ENCODE measurements around the gene JOSD2.

The JOSD2 gene

DNA sequence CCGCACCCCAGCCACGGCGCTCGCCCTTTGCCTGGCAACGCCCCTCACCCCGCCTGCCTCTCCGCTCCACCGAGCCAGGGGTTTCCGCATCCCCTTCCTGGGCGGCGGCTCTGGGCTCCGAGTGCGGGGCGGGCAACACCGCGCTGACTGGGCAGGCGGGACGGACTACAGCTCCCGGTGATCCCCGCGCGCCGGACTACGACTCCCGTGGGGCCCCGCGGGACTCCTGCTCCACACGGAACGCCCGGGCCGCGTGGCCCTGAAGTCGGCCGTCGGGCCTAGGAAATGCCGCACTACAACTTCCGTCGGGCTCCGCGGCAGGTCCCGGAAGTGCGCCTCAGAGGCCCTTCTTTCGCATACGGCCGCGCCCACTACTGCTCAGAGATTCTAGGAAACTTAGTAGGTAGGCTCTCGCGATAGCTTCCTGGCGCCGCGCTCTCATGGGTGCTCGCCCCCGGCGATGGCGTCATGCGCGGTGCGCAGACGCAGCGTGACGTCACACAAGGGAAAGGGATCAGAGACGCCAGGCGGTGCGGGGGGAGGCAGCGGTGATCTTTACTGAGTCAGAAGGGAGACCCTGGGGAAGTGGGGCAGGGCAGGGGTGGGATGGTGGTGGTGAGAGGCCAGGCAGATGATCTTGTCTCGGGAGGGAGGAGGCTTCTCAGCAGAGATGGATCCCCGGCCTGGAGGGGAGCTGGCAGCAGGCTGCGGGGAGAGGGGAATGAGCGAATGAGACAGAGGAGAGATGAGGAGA lies at the start of gene JOSD2:
Gene JOSD2, minus strand, starts transcription at position 123 of the 754 bp plus-strand sequence. CDS start 760 bp downstream, outside the sequence.
- peak; percentile 87 to 93 (median 92) for DNase-seq (ENCODE audit: low read depth in 4 of 4, low spot score in 1 of 4)

- DNase-seq (ENCODE audit: low read depth in 4 of 4, low spot score in 1 of 4), result no peak
Measured at GRCh38 chr19:50559636-50560035, 48.6 kb upstream of the JOSD2 start.

- DNase-seq (ENCODE audit: low read depth in 4 of 4, low spot score in 1 of 4), result no peak
Measured at GRCh38 chr19:50558449-50558848, 47.5 kb upstream of the JOSD2 start.

- DNase-seq (ENCODE audit: low read depth in 4 of 4, low spot score in 1 of 4), result no peak
Measured at GRCh38 chr19:50558039-50558438, 47.0 kb upstream of the JOSD2 start.

DNA sequence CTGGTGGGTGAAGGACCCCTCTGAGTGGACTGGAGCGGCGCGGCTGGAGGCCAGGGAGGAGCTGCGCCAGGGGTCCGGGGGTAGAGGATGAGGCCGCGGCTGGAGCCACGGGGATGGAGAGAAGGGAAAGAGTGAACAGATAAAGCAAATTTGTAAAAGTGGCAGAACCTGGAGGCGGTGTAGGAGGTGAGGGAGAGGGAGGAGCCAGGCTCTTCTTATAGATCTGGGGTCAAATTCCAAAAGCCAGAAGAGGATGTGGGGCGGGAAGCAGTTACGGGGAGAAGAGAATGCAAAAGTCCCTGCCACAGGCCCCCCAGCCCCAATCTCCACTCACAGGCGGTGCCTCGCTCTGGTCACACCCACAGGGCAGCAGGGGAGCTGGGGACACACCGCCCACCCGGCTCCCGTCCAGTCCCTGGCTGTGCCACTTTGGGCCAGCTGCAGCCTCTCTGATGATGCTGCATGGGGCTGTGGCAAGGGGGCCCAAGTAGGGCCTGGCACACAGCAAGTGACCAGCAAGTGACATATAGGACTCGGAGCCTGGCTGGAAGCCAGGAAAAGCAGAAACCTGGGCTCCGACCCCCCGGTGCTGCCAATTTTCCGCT lies 46.1 kb upstream of the JOSD2 start:
- DNase-seq (ENCODE audit: low read depth in 4 of 4, low spot score in 1 of 4), result no peak

DNA sequence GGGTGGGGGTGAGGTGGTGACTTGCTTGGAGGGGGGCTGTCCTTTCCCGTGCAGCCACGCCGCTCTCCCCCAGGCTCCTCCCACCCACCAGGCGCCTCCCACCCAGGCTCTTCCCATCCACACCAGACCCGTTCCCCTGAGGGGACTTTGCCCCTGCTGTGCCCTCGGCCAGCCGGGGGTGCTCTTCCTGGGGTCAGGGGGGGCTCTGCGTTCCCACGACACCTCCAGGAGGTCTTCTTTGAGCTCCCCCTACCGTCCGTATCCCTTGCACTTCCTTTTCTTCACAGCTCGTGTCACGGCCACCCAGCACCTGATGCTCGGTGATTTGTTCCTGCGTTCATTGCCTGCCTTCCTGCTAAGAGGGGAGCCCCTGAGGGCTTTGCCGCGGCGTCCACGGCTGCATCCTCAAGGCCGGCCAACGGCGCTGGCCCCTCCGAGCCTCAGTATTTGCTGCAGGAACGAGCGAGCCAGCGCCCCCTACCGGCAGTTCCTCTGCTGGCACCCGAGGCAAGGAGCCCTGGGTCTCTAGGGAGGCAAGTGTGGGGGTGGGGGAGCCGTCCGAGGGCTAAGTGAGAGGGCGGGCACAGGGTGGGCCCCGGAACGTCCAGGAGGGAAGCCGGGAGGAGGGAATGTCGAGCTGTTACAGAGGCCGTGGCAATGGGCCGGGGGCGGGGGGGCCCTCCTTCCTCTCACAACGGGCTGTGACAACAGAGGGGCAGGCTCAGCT lies 45.5 kb upstream of the JOSD2 start:
- peak; percentile 60 to 79 (median 66) for DNase-seq (ENCODE audit: low read depth in 4 of 4, low spot score in 1 of 4)

DNA sequence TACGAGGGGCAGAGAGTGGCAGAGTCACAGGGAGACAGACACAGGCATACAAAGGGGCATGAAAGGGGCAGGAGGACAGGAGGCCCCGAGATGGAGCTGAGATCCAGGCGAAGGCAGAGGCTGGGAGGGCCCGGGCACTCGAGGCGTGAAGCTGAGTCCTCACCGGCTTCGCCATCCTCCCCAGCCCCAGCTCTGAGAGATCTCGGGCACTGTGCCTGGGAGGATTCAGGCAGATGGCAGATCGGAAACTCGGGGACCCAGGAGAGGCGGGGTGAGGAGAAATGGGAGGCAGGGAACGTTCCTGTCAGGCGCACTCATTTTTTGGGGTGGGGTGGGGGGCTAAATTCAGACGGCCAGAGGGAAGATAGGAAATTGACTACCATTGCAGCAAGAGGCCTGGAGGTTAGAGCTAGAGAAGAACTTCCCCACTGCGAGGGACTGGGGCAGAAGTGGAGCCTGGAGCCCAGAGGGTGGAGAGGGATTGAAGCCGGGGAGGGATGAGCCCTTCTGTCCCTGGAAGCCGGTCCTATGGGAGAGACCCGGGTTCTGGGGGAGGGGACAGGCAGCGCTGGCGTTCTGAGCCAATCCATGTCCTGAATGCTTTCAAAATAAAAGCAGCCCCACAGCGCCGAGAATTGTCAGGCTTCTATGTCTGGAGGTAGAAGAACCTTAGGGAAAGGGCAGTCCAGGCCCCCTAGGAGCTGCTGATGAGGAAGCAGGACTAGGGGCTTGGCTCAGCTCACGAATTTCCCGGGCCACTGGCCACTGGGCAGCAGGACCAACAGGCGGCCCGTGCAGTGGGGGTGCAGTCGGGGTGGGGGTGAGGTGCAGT lies 44.7 kb upstream of the JOSD2 start:
- no peak for DNase-seq (ENCODE audit: low read depth in 4 of 4, low spot score in 1 of 4)

DNA sequence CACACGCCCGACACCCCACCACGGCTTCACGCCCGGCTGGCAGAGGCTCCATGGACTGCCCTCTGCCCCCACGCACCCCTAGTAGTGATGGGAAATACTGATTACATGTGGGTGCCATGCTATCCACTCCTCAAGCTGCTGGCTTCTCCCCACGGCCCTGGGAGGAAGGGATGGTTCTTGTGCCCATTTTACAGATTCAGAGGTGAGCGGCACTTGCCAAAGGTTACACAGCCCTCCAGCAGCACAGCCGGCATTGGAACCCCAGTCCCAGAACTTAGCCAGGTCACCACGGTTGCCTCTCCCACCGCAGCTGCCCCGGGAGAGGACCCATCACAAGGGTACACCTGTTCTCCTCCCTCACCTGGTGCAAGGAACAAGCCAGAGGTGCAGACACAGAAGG lies 44.0 kb upstream of the JOSD2 start:
- no peak for DNase-seq (ENCODE audit: low read depth in 4 of 4, low spot score in 1 of 4)

GRCh38 chr19:50554212-50554611 lies 43.2 kb upstream of the JOSD2 start:
- no peak for DNase-seq (ENCODE audit: low read depth in 4 of 4, low spot score in 1 of 4)

GRCh38 chr19:50553134-50553703 lies 42.2 kb upstream of the JOSD2 start:
- no peak for DNase-seq (ENCODE audit: low read depth in 4 of 4, low spot score in 1 of 4)

DNA sequence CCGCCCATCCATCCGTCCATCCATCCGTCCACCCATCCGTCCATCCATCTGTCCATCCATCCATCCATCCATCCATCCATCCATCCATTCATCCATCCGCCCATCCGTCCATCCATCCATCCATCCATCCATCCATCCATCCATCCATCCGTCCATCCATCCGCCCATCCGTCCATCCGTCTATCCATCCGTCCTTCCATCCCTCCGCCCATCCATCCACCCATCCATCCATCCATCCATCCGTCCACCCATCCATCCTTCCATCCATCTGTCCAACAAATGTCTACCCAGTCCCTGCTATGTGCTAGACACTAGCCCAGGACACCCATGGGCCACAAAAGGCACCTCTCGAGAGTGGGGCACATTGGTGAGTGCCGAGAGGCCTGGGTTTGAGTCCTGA lies 41.5 kb upstream of the JOSD2 start:
- no peak for DNase-seq (ENCODE audit: low read depth in 4 of 4, low spot score in 1 of 4)

- no peak for DNase-seq (ENCODE audit: low read depth in 4 of 4, low spot score in 1 of 4)
Measured at GRCh38 chr19:50551715-50552187, 40.8 kb upstream of the JOSD2 start.

- no peak for DNase-seq (ENCODE audit: low read depth in 4 of 4, low spot score in 1 of 4)
Measured at GRCh38 chr19:50551034-50551714, 40.2 kb upstream of the JOSD2 start.

GRCh38 chr19:50550594-50550966 lies 39.6 kb upstream of the JOSD2 start:
- no peak for DNase-seq (ENCODE audit: low read depth in 4 of 4, low spot score in 1 of 4)

DNA sequence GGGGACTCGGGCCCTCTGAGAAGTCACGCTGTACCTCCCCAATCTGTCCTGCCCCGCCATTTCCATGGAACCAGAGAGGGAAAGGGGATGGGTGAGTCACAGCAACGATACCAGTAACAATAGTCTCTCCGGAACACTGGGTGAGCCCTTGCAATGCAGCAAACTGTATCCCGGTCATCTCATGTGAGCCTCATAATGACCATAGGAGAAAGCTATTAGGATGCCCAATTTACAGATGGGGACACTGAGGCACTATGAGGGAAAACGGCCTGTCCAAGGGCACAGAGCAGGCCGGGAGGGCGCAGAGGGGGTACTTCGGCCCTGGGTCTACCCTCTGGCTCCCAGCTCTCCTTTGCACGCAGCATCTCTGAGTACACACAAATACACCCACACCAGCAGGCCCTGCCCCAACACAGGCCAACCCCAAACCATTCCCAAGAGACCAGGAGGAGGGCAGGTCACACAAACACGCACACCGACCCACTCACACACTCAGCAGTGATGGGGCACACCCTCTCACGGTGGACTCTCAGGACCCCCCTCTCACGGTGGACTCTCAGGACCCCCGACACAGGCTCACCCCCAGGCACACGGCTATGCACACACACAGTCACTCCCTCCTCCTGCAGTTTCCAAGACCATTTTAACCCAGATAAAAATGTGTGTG lies 39.1 kb upstream of the JOSD2 start:
- DNase-seq (ENCODE audit: low read depth in 4 of 4, low spot score in 1 of 4), result no peak

GRCh38 chr19:50549059-50549926 lies 38.3 kb upstream of the JOSD2 start:
- DNase-seq (ENCODE audit: low read depth in 4 of 4, low spot score in 1 of 4), result no peak

DNA sequence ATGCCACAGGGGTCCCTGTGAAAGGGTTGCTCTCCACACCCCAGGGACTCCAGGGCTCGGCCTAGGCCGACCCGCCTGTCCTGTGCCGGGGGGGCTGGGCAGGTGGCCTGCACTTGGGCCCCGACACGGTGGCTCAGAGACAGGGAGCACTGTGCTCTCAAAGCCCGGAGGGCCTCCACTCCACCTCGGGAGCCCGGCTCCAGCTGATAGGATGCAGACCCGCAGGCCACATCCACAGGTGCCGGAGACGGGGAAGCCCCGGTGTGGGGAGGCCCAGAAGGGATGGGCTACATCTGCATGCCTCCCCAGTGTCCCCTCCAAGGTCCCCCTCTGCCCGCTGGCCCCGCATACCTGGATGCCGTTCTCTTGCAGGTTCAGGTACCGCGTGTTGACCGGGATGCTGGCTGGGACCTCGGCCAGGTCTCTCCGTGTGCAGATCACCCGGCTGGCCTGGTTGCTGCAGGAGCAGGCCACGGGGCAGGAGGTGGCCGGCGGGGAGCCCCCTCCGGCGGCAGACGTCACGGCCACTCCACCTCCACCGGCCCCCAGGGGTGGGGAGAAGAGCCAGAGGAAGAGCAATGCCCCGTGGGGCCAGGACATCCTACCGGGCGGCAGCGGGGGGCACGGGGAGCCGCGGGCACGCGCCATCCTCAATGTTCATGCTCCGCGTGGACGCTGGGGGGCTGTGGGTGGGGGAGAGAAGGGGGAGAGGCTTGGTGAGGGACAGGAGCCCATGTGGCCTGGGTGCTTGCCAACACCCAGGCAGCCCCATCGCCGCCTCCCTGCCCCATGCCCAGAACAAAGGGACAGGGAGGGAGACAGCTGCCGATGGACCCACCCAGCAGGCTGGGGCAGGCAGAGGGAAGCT lies 37.4 kb upstream of the JOSD2 start:
- no peak for DNase-seq (ENCODE audit: low read depth in 4 of 4, low spot score in 1 of 4)
